NCI-H146 treated with DMSO at 0.1 percent for 48 hours (cell line): ENCODE results near the gene SLC25A22.

Experiments used
- DNase-seq: peaks from one replicate; lab custom pipeline; 2025; ENCODE audit not compliant: unreplicated experiment; lab: John Stamatoyannopoulos, UW

Gene SLC25A22

DNA sequence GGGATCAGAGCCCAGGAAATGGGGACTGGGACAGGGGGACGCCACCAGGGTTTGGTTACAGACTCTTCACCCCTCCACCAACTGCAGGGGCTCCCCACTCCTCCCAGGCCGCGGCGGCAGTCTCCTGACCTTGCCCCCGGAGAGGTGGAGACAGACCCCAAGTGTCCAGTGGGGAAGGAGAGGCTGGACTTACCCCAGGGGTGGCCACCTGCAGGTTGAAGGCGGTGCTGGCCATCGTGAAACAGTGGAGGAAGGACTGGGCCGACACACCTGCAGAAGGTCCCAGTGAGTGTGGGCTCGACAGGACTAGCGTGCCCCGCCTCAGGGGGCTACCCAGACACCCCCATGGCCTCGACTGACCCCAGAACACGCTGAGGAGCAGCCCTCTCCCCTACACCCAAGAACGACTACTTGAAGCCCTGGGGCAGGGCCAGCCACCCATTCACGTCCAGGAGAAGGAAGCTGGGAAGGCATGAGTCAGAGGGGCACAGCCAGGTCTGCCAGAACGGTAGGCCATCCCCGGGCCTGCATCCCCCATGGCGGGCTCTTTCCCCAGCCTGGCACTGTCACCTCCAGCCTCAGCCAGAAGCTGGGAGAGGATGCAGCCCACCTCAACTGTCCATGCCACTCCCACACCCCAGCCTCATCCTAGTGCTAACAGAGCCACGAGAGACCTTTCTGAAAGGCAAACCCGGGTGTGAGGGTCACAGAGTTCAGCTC lies 23.0 kb downstream of the SLC25A22 start:
- no peak for DNase-seq

DNA sequence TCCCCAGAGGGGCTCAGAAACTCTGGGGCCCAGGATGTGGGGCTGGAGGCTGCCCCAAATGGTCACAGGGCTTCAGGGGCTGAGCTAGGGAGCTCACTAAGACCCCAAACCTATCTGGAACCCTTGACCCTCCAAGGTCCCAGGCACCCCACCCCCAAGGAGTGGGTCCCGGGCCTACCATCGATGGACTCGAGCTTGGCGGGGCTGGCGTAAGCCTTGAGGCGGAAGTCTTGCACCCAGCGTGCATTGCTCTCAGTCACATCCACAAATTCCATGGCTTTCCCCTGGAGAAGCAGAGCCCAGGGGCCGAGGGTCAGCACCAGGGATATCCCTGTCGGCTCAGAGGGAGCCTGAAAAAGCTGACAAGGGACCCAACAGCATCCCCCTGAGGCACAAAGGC lies 24.3 kb downstream of the SLC25A22 start:
- no peak for DNase-seq

DNA sequence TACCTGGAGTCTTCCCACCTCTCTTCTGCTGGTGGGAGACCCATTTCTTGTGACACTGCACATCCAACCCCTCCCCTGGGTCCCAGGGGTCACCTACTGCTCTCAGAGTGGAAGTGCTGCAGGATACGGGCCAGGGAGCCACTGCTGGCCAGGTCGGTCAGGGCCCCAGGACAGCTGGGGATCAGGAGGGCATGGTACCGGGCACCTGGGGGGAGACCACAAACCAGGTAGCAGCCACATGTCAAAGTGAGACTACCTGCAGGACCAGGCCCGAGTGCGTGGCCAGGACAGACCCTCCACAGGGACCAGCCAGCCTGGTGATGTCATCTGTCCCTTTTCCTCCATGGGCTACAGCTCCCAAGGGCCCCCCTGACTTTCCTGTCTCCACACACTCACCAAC lies 24.7 kb downstream of the SLC25A22 start:
- DNase-seq: no peak

DNA sequence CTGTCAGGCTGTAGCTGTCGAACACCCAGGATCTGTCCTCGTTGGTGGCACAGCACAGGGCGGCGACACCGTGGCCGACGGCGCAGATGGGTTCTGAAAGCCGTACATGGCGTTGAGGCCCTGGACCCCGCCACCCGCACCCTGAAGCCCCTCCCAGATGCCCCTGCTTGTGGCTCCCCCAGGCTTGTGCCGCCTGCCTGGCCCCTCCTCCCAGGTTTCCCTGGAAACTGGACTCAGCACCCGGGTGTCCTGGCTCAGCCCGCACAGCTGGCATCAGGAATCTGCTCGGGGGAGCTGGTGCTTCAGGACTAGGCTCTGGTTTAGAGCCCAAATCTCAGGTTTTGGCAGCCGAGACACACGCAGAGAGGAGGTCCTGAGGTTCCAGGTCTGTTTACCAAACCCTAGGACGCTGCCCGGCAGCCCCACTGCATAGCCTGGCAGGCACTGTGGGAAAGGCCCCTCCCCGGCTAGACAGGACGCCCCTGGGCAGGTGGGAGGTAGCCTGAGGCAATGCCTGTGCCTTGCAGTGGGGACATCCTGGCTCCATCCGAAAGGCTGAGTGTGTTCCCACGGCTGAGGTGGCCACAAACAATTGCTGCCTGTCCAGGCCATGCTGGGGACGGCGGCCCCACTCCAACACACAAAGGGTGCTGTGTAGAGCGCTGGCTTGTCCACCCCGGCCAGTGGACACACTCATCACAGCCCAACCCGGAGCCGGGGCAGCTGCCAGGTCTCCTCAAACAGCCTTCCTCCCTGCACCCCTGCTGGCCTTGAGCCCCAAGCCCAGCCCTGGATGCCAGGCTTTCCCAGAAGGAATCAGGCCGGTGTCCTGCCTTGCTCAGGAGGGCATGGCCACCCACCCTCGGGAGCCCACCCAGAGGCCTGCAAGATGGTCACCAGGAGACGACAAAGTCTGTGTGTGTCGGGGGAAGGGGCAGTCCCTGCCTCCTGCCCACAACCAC lies 25.4 kb downstream of the SLC25A22 start:
- no peak for DNase-seq

GRCh38 chr11:771617-772204 lies 26.4 kb downstream of the SLC25A22 start:
- no peak for DNase-seq

DNA sequence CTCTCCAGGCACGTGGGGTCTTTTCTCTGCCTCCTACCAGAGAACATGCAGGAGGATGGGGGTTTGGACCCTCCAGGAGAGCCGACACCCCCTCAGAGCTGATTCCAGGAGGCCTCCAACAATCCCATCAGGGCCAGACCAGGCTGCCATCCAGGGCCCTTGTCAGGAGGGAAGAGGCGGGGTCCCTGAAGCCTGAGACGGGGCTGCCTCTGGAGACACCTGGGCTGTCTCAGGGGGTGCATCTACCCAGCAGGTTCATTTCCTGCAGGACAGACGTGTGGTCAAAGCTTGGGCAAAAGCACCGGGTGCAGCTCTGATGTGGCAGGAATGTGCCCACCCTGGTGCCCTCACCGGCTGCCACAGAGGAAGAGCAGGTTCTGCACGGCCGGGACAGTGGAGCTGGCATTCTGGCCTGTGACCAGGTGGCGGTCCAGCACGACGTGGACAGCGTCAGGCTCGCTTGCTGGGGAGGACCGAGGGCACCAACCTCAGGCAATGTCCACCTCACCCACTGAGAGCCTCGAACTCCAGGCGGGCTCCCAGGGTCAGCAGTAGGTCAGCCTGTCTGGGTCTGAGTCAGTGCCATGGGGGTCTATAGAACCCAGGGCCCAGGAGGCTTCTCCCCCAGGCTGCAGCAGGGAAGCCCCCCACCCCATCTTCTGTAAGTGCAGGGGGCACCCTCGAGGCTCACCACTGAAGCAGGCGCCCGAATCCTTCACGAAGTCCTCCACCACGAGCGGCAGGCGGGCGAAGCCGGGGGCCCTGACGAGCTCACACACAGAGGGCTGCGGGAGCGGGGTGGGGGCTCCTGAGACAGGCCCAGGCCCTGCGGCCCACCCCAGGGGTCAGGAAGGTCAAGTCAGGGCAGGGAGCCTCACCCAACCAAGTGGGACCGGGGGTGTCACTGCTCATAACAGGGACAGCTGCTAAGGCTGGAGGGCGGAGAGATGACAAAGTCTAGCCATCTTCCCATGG lies 27.2 kb downstream of the SLC25A22 start:
- no peak for DNase-seq

GRCh38 chr11:769887-770641 lies 28.0 kb downstream of the SLC25A22 start:
- no peak for DNase-seq

DNA sequence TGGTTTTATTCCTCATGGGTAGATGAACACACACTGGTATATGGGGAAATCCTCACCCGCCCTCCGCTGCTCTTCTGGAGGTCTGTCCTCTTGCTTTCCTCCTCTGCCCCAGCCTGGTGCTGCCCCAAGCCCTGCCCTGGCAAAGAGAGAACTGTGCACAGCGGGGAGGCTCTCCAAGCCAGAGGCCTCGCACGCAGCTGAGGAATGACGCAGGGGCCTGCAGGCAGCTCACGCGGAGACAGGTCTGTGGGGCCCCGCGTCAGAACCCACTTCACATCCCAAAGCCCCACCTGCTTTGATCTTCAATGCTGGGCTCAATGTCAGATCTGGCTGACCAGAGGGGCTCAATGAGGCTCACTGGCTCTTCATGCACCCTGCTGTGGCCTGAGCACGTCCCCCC lies 30.8 kb downstream of the SLC25A22 start:
- DNase-seq: no peak

- DNase-seq: no peak
These were observed 31.2 kb downstream of the SLC25A22 start for GRCh38 chr11:766936-767210.

GRCh38 chr11:766106-766935 lies 31.8 kb downstream of the SLC25A22 start:
- DNase-seq: no peak

- no peak for DNase-seq
These were observed 32.3 kb downstream of the SLC25A22 start for GRCh38 chr11:765802-766091.

- DNase-seq: no peak
These were observed 32.9 kb downstream of the SLC25A22 start for GRCh38 chr11:765025-765801.

DNA sequence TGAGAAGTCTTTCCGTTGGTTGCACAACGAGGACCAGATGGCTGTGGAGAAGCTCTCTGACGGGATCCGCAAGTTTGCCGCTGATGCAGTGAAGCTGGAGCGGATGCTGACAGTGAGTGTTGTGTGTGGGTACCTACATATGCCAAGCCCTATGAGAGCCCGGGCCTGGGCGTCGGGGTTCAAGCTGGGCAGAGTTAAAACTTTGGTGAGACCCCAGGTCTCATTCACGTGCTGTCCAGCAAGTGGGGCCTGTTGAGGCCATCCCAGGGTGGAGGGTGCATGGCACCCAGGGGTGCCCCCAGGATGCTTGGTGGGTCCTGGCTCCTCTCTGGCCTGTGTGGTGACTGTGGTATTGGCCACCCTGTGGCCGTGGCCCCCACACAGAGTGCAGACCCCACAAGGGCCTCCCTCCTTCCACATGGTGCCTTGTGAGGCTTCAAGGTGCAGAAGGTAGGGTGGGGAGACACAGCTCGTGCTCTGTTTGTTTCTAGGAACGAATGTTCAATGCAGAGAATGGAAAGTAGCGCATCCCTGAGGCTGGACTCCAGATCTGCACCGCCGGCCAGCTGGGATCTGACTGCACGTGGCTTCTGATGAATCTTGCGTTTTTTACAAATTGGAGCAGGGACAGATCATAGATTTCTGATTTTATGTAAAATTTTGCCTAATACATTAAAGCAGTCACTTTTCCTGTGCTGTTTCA lies 33.6 kb downstream of the SLC25A22 start:
- no peak for DNase-seq

- no peak for DNase-seq
These were observed 34.3 kb downstream of the SLC25A22 start for GRCh38 chr11:763549-764321.

DNA sequence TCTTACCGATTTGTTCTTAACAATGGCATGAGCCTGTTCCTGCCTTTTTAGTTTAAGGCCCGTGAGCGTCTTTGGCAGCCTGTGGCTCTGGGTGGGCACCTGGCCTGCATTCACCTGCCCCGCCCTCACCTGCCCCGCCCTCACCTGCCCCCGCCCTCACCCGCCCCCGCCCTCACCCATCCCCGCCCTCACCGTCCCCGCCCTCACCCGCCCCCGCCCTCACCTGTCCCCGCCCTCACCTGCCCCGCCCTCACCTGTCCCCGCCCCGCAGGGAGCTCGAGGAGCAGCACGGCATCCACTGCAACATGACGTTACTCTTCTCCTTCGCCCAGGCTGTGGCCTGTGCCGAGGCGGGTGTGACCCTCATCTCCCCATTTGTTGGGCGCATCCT lies 35.0 kb downstream of the SLC25A22 start:
- no peak for DNase-seq

GRCh38 chr11:762421-763072 lies 35.5 kb downstream of the SLC25A22 start:
- no peak for DNase-seq

- DNase-seq: no peak
These were observed 36.5 kb downstream of the SLC25A22 start for GRCh38 chr11:761526-762108.
